Left ventricle myocardium inferior (tissue), 1 donor: ENCODE data around the gene RPS3. TPM values are rescaled to one million over a fixed set of nuclear protein-coding genes. Genes with fewer than 3 reads are reported as not detected.

Source experiments
- DNase-seq: peaks from one replicate; pipeline ENCODE4 v3.0.0-alpha.2; 2020
- H3K27ac ChIP-seq: fragments of 200-600 bp; replicated peaks from 2 replicates; pipeline ENCODE4 v1.8.0; 2021
- H3K27me3 ChIP-seq: fragments of 200-600 bp; 2 replicates; pipeline ENCODE4 v1.8.0; 2021; ENCODE audit warnings: low read depth
- H3K36me3 ChIP-seq: fragments of 200-600 bp; 2 replicates; pipeline ENCODE4 v1.8.0; 2021
- H3K4me1 ChIP-seq: fragments of 200-600 bp; 2 replicates; pipeline ENCODE4 v1.8.0; 2021
- H3K4me3 ChIP-seq: fragments of 200-600 bp; 2 replicates; pipeline ENCODE4 v1.8.0; 2021; ENCODE audit warnings: mild to moderate bottlenecking, moderate library complexity
- H3K9me3 ChIP-seq: fragments of 200-600 bp; replicated peaks from 2 replicates; pipeline ENCODE4 v1.8.0; 2021
- CTCF ChIP-seq: fragments of 200-600 bp; IDR thresholded peaks from 2 replicates; pipeline ENCODE4 v1.8.0; 2021; ENCODE audit warnings: antibody characterized with exemption, mild to moderate bottlenecking, borderline replicate concordance
- intact Hi-C: fragments of 100-400 bp; cut with micrococcal nuclease; formaldehyde crosslinking; loops from one replicate; pipeline ENCODE4 v1.11.0; 2022
- total RNA-seq: library from RNA; stranded (reverse); fragmentation: NEBNext Ultra II Directional; extraction: Animal tissue kit (Norgen Biotek cat#: 25700); gene quantifications from one replicate; pipeline ENCODE4 v1.2.1, GENCODE V29; 2021
- donor health status: DM: no; HTN: yes; CAD: no; lungs with severe emphysema.

RPS3 gene
- total RNA-seq, 1 donor from 2014 or later: 864 TPM

- peaks cover 18% of the 10 kb centered on the region for H3K36me3 ChIP-seq
- no peak overlapping the region for H3K27ac ChIP-seq
- peaks cover 24% of the 10 kb centered on the region for H3K4me1 ChIP-seq
- no peaks in the 10 kb centered on the region for H3K27me3 ChIP-seq
- H3K4me3 ChIP-seq: no peak overlapping the region
- DNase-seq: no peak
- intact Hi-C loops: no loop called here
- no peak for TF ChIP-seq CTCF
- H3K9me3 ChIP-seq: no peaks in the 10 kb centered on the region
Observed at GRCh38 chr11:75420224-75421034, 21.1 kb downstream of the RPS3 start.

GRCh38 chr11:75421035-75421602 is 21.8 kb downstream of the RPS3 start:
- no peak for TF ChIP-seq CTCF
- intact Hi-C loops: no loop called here
- H3K27me3 ChIP-seq: no peaks in the 10 kb centered on the region
- no peak overlapping the region for H3K4me3 ChIP-seq
- H3K4me1 ChIP-seq: peaks cover 24% of the 10 kb centered on the region
- H3K27ac ChIP-seq: no peak overlapping the region
- peaks cover 18% of the 10 kb centered on the region for H3K36me3 ChIP-seq
- H3K9me3 ChIP-seq: no peaks in the 10 kb centered on the region
- DNase-seq: no peak

DNA sequence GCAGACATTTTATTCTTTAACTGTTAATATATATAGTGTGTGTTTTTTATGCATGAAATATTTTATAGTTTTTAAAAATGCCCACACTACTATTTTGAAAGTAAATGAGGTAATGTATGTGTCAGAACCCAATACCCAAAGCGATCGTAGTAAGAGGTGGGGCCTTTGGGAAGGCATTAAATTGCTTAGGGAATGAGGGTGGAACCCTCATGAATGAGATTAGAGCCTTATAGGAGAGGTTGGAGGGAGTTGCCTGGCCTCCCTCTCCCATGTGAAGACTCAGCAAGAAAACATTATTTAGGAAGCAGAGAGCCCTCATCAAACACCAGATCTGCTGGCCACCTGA is 22.6 kb downstream of the RPS3 start:
- no peaks in the 10 kb centered on the region for H3K27me3 ChIP-seq
- H3K9me3 ChIP-seq: no peaks in the 10 kb centered on the region
- no peak for DNase-seq
- H3K4me1 ChIP-seq: peaks cover 26% of the 10 kb centered on the region
- H3K27ac ChIP-seq: no peak overlapping the region
- intact Hi-C loops: no loop called here
- no peak overlapping the region for H3K4me3 ChIP-seq
- peaks cover 18% of the 10 kb centered on the region for H3K36me3 ChIP-seq
- no peak for TF ChIP-seq CTCF

GRCh38 chr11:75422248-75423231 is 23.2 kb downstream of the RPS3 start:
- intact Hi-C loops: no loop called here
- no peak for DNase-seq
- no peak for TF ChIP-seq CTCF
- no peaks in the 10 kb centered on the region for H3K9me3 ChIP-seq
- peaks cover 18% of the 10 kb centered on the region for H3K36me3 ChIP-seq
- H3K27ac ChIP-seq: no peak overlapping the region
- H3K27me3 ChIP-seq: no peaks in the 10 kb centered on the region
- H3K4me3 ChIP-seq: no peak overlapping the region
- peaks cover 32% of the 10 kb centered on the region for H3K4me1 ChIP-seq

- no peaks in the 10 kb centered on the region for H3K27me3 ChIP-seq
- H3K4me1 ChIP-seq: peaks cover 34% of the 10 kb centered on the region
- intact Hi-C loops: no loop called here
- no peak for TF ChIP-seq CTCF
- DNase-seq: no peak
- no peak overlapping the region for H3K4me3 ChIP-seq
- peak overlapping the region; percentile 30 for H3K27ac ChIP-seq
- H3K9me3 ChIP-seq: no peaks in the 10 kb centered on the region
- H3K36me3 ChIP-seq: peaks cover 18% of the 10 kb centered on the region
Observed at GRCh38 chr11:75423721-75424120, 24.4 kb downstream of the RPS3 start.
